ENCODE measurements around the gene COIL. TPM values are rescaled to one million over a fixed set of nuclear protein-coding genes. Genes with fewer than 3 reads are reported as not detected.
A peak's percentile ranks its signal among the peaks of the same experiment; 100 is the strongest.

Gene COIL
- total RNA-seq, 1 experiment from 2014 or later, result 22.9 TPM

GRCh38 chr17:56913353-56913866 is 47.4 kb downstream of the COIL start:
- Histone ChIP-seq H3K79me2 (ENCODE audit: low read length) (peaks cover 67% of the 10 kb centered on the region), H3K4me1 (ENCODE audit: insufficient read depth, low read length) (peaks cover 51% of the 10 kb centered on the region), H3K4me3 (ENCODE audit: low read length) (peak overlapping the region; percentile 87), H3K9me2 (replicated peaks; ENCODE audit: low read length) (no peaks in the 10 kb centered on the region), H2AFZ (ENCODE audit: low read length) (peak overlapping the region; percentile 59), H3F3A (ENCODE audit: low read length, unreplicated experiment) (peaks cover 9% of the 10 kb centered on the region), H3K36me3 (ENCODE audit: low read depth, low read length) (peaks cover 12% of the 10 kb centered on the region), H3K4me2 (ENCODE audit: low read length) (peak overlapping the region; percentile 94), H3K9ac (ENCODE audit: low read length) (peak overlapping the region; percentile 96), H3K27ac (ENCODE audit: low read length) (peak overlapping the region; percentile 94), H3K27me3 (ENCODE audit: low read length) (no peaks in the 10 kb centered on the region), H4K20me1 (ENCODE audit: low read length) (peaks cover 40% of the 10 kb centered on the region), H3K9me3 (ENCODE audit: low read length) (peaks cover 8% of the 10 kb centered on the region; the same call in 1 of the 2 replicates)
- TF ChIP-seq EZH2phosphoT487 (IDR thresholded peaks at IDR 0.05; ENCODE audit: borderline replicate concordance, low read length), result no peak
- no peak for TF ChIP-seq EZH2 (IDR thresholded peaks at IDR 0.05; ENCODE audit: low read length, unreplicated experiment)
- no peak for TF ChIP-seq CTCF (conservative IDR thresholded peaks at IDR 0.05; ENCODE audit: low read depth, low read length)
- TSS peak; percentile 33 for BruUV-seq (replicated peaks)
- CTCF ChIA-PET, result interaction anchor here (0.6 to 0.8 kb wide), 2 partner anchors 94 to 228 kb away, joined by 3 read pairs; no protein-coding TSS in a partner anchor
- ATAC-seq, result peak; percentile 18
- intact Hi-C loops (cut with micrococcal nuclease), result no loop called here
- DNase-seq, result peak; percentile 16
- POLR2A ChIA-PET (ENCODE audit: unreplicated experiment), result interaction anchor here (0.5 to 1.1 kb wide), 10 partner anchors 10 to 1034 kb away, joined by 3 to 15 read pairs (median 6); partner anchors contain the start of gene NOG

DNA sequence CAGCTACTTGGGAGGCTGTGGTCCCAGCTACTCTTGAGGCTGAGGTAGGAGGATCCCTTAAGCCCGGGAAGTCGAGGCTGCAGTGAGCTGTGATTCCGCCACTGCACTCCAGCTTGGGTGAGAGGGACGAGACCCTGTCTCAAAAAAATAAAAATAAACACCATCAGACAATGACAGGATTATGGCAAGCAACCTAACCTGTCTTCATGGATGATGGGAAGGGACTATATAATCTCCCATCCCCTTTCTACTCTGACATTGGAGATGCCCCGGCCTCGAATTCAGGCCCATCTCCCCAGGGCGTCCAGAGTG is 47.9 kb downstream of the COIL start:
- Histone ChIP-seq H3K9me3 (ENCODE audit: low read length) (peaks cover 8% of the 10 kb centered on the region; the same call in 1 of the 2 replicates), H3F3A (ENCODE audit: low read length, unreplicated experiment) (peaks cover 9% of the 10 kb centered on the region), H3K9me2 (replicated peaks; ENCODE audit: low read length) (no peaks in the 10 kb centered on the region), H2AFZ (ENCODE audit: low read length) (no peak overlapping the region), H3K9ac (ENCODE audit: low read length) (peak overlapping the region; percentile 96), H3K4me3 (ENCODE audit: low read length) (peak overlapping the region; percentile 87), H3K79me2 (ENCODE audit: low read length) (peaks cover 72% of the 10 kb centered on the region), H3K36me3 (ENCODE audit: low read depth, low read length) (peaks cover 16% of the 10 kb centered on the region), H3K27ac (ENCODE audit: low read length) (peak overlapping the region; percentile 94; the same call in 1 of the 2 replicates), H4K20me1 (ENCODE audit: low read length) (peaks cover 41% of the 10 kb centered on the region), H3K4me1 (ENCODE audit: insufficient read depth, low read length) (peaks cover 56% of the 10 kb centered on the region), H3K27me3 (ENCODE audit: low read length) (no peaks in the 10 kb centered on the region), H3K4me2 (ENCODE audit: low read length) (peak overlapping the region; percentile 94)
- ATAC-seq (no peak), DNase-seq (no peak)
- no peak for TF ChIP-seq EZH2 (IDR thresholded peaks at IDR 0.05; ENCODE audit: low read length, unreplicated experiment)
- no peak for TF ChIP-seq EZH2phosphoT487 (IDR thresholded peaks at IDR 0.05; ENCODE audit: borderline replicate concordance, low read length)
- TF ChIP-seq CTCF (conservative IDR thresholded peaks at IDR 0.05; ENCODE audit: low read depth, low read length), result no peak
- no TSS peak for BruUV-seq (replicated peaks)
- intact Hi-C loops (cut with micrococcal nuclease), result no loop called here
- ChIA-PET CTCF (no interaction called here), POLR2A (ENCODE audit: unreplicated experiment) (interaction anchor here (0.6 kb wide), 1 partner anchor 194 kb away, joined by 5 read pairs; no protein-coding TSS in a partner anchor)

Data from PC-3 (cell line).